GM19025 (cell line): ENCODE measurements around the gene PIP4P1.
A peak's percentile ranks its signal among the peaks of the same experiment; 100 is the strongest.

Experiments used
- ATAC-seq: cut with Tn5 transposase; IDR thresholded peaks from one replicate; pipeline ENCODE4 v1.9.1; 2021; ENCODE audit warnings: mild to moderate bottlenecking, low read depth, moderate library complexity; ENCODE audit not compliant: unreplicated experiment

Gene PIP4P1

GRCh38 chr14:20412876-20413743 is 48.1 kb downstream of the PIP4P1 start, which contains the start of gene TEP1:
Gene TEP1 (minus strand): TSS chr14:20413501. CDS start chr14:20408439, 5,062 bp downstream.
- ATAC-seq, result peak; percentile 65

- ATAC-seq, result peak; percentile 55
Measured at GRCh38 chr14:20412411-20412810, 48.8 kb downstream of the PIP4P1 start.

GRCh38 chr14:20409226-20409625 is 52.0 kb downstream of the PIP4P1 start:
- no peak for ATAC-seq
